K562 (cell line): ENCODE measurements around the gene FH. TPM values are rescaled to one million over a fixed set of nuclear protein-coding genes. Genes with fewer than 3 reads are reported as not detected.

Experiments used
- ARID3A ChIP-seq: IDR thresholded peaks from 2 replicates; pipeline ENCODE4 v1.6.1; 2012; ENCODE audit warnings: low read depth, low read length, improper control_type of control experiment, borderline replicate concordance
- CBX2 ChIP-seq: fragments of 200-600 bp; sonication (generic); IDR thresholded peaks from one replicate; pipeline ENCODE4 v1.6.1; 2012; ENCODE audit warnings: mild to moderate bottlenecking, low read length, inconsistent platforms; ENCODE audit not compliant: insufficient read depth, poor library complexity, severe bottlenecking
- ESRRB ChIP-seq: fragments of 250-450 bp; sonication (Bioruptor Pico); IDR thresholded peaks from 2 replicates; pipeline ENCODE4 v1.5.0; 2020; ENCODE audit warnings: mild to moderate bottlenecking, moderate library complexity, borderline replicate concordance
- FOXP1 ChIP-seq: sonication (generic); formaldehyde crosslinking; IDR thresholded peaks from 2 replicates; pipeline ENCODE4 v1.8.0; 2022; ENCODE audit warnings: mild to moderate bottlenecking, missing genetic modification reagents
- KHSRP ChIP-seq: fragments of 450-650 bp; IDR thresholded peaks from 2 replicates; pipeline ENCODE4 v1.6.1; 2017
- LARP7 ChIP-seq: fragments of 450-650 bp; IDR thresholded peaks from 2 replicates; pipeline ENCODE4 v1.6.1; 2016
- NBN ChIP-seq: fragments of 450-650 bp; IDR thresholded peaks from 2 replicates; pipeline ENCODE4 v1.6.1; 2016; ENCODE audit warnings: low read depth, mild to moderate bottlenecking
- POLR2H ChIP-seq: IDR thresholded peaks from 2 replicates; pipeline ENCODE4 v1.6.1; 2016; ENCODE audit warnings: missing genetic modification characterization, low read depth, mild to moderate bottlenecking, control low read depth, missing compliant biosample characterization, moderate library complexity
- RBM15 ChIP-seq: fragments of 200-400 bp; formaldehyde crosslinking; IDR thresholded peaks from 2 replicates; pipeline ENCODE4 v1.6.1; 2018; ENCODE audit warnings: mild to moderate bottlenecking, low read length, moderate library complexity; ENCODE audit not compliant: insufficient read depth
- RFX1 ChIP-seq: fragments of 450-650 bp; IDR thresholded peaks from 2 replicates; pipeline ENCODE4 v1.6.1; 2016; ENCODE audit warnings: mild to moderate bottlenecking, moderate library complexity
- SMAD1 ChIP-seq: fragments of 150-350 bp; IDR thresholded peaks from 2 replicates; pipeline ENCODE4 v1.6.1; 2014; ENCODE audit warnings: low read length, low read depth; ENCODE audit not compliant: partially characterized antibody
- TAF9B ChIP-seq: fragments of 450-650 bp; IDR thresholded peaks from 2 replicates; pipeline ENCODE4 v1.6.1; 2018; ENCODE audit warnings: mild to moderate bottlenecking; ENCODE audit not compliant: partially characterized antibody
- THAP12 ChIP-seq: fragments of 250-450 bp; sonication (Bioruptor Pico); IDR thresholded peaks from 2 replicates; pipeline ENCODE4 v1.9.0; 2021; ENCODE audit warnings: mild to moderate bottlenecking, inconsistent platforms
- UBTF ChIP-seq, 2 experiments: IDR thresholded peaks; 2 replicates each; pipeline ENCODE4 v1.6.1; 2012; ENCODE audit warnings: improper control_type of control experiment in 2 of 2, low read depth in 2 of 2, low read length in 2 of 2, borderline replicate concordance in 1 of 2
- VEZF1 ChIP-seq: fragments of 200-800 bp; sonication (Bioruptor generic); IDR thresholded peaks from 2 replicates; pipeline ENCODE4 v1.6.1; 2017; ENCODE audit warnings: missing genetic modification characterization, missing compliant biosample characterization
- ZEB2 ChIP-seq: fragments of 450-650 bp; IDR thresholded peaks from 2 replicates; pipeline ENCODE4 v1.6.1; 2016
- ZFX ChIP-seq: sonication (generic); formaldehyde crosslinking; IDR thresholded peaks from 2 replicates; pipeline ENCODE4 v1.8.0; 2022; ENCODE audit warnings: mild to moderate bottlenecking, missing genetic modification reagents, moderate library complexity
- polyA plus RNA-seq, 8 experiments: library from polyadenylated mRNA; depleted of rRNA in 4 of 8; stranded (reverse) in 5 of 8; unstranded in 3 of 8; fragments of >200 nt; fragmentation: Nextera tagmentation in 2 of 8; fragmentation: Illumina TruSeq in 1 of 8; extraction: Ambion mirVana in 2 of 8; extraction: Trizol in 1 of 8; gene quantifications; 2 replicates each; pipeline versions ENCODE4 v1.2.1 to v1.2.3, GENCODE V29; 2011 to 2014; ENCODE audit warnings: inconsistent platforms in 1 of 8, missing spikeins in 1 of 8
- total RNA-seq, 7 experiments: library from RNA; depleted of rRNA in 6 of 7; stranded (reverse); fragments of >200 nt in 6 of 7; fragmentation: Illumina TruSeq in 2 of 7; extraction: Trizol in 2 of 7; gene quantifications; 2 replicates each; pipeline versions ENCODE4 v1.2.1 to v1.2.3, GENCODE V29; 2011 to 2021; ENCODE audit warnings: low replicate concordance in 1 of 7
- TF ChIP-seq, protein P1 (sequence below), 2 experiments: IDR thresholded peaks in 1 of 2; conservative IDR thresholded peaks in 1 of 2; 2 replicates each; pipeline ENCODE4 v1.6.1; 2016; ENCODE audit warnings: low read depth in 2 of 2, mild to moderate bottlenecking in 1 of 2, missing compliant biosample characterization in 1 of 2, missing genetic modification characterization in 1 of 2, moderate library complexity in 1 of 2

Gene FH
- total and polyA plus RNA-seq, 9 of the 15 experiments (the other 6 are each of a cell fraction or from before 2014, with no cell fraction given), result 117 to 240 (median 211) TPM

DNA sequence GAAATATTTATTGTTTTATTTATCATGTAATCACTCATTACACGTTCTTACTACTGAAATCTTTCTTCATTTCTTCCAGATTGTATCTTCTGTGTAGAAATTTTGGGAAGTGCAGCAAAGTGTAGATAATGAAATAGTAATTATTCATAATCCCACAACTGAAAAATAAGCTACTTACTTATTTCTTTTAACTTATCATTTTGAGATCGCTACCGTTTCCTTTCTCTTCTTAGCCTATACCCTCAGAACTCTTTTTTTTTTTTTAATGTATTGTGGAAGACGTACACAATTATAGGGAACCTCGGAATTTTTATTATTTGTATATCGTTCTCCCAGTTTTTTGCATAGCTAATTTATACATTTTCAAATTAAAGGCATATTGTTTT is 518 bp upstream of the FH start (continued):
- no peak for TF ChIP-seq ESRRB (CRISPR knock-in tag)
- TF ChIP-seq CBX2, result no peak
- TF ChIP-seq POLR2H (tag), result peak; percentile 67; the same call in 1 of the 2 replicates
- no peak for TF ChIP-seq TAF9B
- no peak for TF ChIP-seq KHSRP
- no peak for TF ChIP-seq LARP7
- TF ChIP-seq UBTF (IDR thresholded peaks at IDR 0.05; ENCODE audit: borderline replicate concordance in 1 of 2, low read depth in 2 of 2, low read length in 2 of 2), result no peak
- 0 out of 2 replicates have a peak, but pooled peaks have one; percentile 7 for TF ChIP-seq ARID3A
- TF ChIP-seq THAP12 (CRISPR knock-in tag), result no peak
- no peak for TF ChIP-seq VEZF1 (CRISPR knock-in tag)
- TF ChIP-seq RFX1, result no peak
- no peak for TF ChIP-seq SMAD1
- no peak for TF ChIP-seq ZEB2
- TF ChIP-seq NBN, result 0 out of 2 replicates have a peak, but pooled peaks have one; percentile 12
- TF ChIP-seq FOXP1 (CRISPR knock-in tag), result no peak
- TF ChIP-seq, protein P1, sequence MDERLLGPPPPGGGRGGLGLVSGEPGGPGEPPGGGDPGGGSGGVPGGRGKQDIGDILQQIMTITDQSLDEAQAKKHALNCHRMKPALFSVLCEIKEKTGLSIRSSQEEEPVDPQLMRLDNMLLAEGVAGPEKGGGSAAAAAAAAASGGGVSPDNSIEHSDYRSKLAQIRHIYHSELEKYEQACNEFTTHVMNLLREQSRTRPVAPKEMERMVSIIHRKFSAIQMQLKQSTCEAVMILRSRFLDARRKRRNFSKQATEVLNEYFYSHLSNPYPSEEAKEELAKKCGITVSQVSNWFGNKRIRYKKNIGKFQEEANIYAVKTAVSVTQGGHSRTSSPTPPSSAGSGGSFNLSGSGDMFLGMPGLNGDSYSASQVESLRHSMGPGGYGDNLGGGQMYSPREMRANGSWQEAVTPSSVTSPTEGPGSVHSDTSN (CRISPR knock-in tag; IDR thresholded peaks at IDR 0.05; ENCODE audit: low read depth), result no peak
- TF ChIP-seq, protein P1 (tag; conservative IDR thresholded peaks at IDR 0.05; ENCODE audit: low read depth), result no peak
- TF ChIP-seq ZFX, result no peak
- no peak for TF ChIP-seq RBM15
